Measurements from ENCODE around the gene ICAM3.
"Not testable (repeated sequence)": the region's sequence is repeated elsewhere in the genome, so short reads cannot be mapped to it uniquely, and the experiment has no call there.

Gene ICAM3

DNA sequence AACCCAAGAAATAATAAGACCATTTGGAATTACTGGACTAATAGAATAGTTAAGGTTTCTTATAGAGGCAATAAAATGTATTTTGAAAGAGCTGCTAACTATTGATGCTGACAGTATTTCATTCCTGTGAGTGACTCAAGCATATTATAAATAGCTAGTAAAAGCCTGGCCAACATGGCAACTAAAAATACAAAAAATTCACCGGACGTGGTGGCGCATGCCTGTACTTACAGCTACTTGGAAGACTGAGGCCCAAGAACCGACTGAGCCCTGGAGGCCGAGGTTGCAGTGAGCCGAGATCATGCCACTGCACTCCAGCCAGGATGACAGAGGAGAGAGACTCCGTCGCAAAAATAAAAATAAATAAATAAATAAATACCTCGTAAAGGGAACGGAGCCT, 5.4 kb upstream of the ICAM3 start:
- no peak for DNase-seq

DNA sequence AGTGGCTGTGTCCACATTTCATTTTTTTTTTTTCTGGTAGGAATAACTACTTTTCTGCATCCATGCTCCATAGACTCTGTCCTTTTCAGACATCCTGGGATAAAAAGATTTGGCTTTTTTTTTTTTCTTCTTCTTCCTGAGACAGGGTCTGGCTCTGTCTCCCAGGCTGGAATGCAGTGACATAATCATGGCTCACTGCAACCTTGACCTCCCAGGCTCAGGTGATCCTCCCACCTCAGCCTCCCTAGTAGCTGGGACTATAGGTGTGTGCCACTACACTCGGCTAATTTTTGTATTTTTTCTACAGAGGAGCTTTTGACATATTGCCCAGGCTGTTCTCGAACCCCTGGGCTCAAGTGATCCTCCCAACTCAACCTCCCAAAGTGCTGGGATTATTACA, 4.1 kb upstream of the ICAM3 start:
- no peak for DNase-seq

DNA sequence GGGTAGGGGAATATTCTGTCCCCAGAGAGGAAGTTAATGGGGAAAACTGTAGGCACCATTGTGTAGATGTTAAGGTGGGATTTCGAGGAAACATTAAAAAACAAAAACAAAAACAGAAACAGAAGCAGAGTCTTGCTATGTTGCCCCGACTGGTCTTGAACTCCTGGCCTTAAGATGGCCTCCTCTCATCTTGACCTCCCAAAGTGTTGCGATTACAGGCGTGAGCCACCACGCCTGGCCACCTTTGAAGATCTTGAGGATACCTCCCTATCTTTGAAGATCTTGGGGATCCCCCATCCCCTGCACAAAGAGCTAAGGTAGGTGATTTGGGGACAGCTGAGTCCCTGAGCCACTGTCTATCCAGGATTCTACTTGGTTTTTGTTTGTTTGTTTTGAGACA, 553 bp upstream of the ICAM3 start:
- no peak for DNase-seq

DNA sequence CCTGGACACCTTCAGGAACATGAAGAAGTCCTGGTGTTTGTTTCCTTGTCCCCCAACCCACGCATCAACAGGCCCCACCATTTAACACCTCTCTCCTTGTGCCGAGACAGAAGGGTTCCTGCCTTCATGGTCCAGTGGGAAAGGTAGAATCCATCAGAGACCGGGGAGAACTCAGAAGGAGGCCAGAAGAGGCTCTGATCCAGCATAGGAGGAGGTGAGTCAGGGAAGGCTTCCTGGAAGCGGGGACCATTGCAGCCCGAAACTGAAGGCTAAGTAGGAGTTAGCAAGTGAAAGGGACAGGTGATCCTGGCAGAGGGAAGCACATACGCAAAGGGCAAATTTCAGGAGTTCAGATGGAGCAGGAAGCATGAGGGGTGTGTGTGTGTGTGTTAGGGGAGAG, 484 bp downstream of the ICAM3 start:
- DNase-seq, result no peak

DNA sequence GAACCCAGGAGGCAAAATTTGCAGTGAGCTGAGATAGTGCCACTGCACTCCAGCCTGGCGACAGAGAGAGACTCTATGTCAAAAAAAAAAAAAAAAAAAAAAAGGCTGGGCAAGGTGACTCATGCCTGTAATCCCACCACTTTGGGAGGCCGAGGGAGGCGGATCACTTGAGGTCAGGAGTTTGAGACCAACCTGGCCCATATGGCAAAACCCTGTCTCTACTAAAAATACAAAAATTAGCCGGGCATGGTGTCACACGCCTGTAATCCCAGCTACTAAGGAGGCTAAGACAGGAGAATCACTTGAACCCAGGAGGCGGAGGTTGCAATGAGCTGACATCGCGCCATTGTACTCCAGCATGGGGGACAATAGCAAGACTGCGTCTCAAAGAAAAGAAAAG, 2.7 kb downstream of the ICAM3 start:
- DNase-seq, result not testable (repeated sequence)

DNA sequence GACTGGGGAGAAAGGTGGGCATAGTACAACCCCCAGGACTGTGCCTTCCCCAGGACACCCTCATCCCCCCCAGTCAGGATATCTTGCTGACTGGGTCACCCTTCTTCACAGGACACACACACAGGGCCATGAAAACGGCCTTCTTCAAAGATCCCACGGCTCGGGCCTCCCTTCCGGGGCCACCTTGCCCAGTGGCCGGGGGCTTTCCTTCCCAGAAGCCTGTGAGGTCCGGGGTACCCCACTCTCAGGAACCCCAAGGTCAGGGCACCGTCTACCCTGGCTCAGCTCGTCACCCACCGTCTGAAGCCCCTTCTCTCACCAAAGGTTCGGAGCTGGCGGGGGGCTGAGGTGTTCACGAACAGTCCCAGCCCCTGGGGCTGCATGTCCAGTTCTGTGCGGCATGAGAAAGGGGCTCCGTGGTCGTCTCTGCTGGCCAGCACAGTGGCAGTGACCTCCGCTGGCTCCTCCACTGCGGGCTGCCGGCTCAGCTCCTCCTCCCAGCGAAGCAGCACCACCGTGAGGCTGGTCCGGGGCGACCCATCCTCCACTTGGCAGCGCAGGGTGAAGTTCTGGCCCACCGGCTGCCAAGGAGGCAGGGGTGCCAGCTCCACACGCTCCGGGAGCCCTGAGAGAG, 4.0 kb downstream of the ICAM3 start:
- DNase-seq, result no peak

DNA sequence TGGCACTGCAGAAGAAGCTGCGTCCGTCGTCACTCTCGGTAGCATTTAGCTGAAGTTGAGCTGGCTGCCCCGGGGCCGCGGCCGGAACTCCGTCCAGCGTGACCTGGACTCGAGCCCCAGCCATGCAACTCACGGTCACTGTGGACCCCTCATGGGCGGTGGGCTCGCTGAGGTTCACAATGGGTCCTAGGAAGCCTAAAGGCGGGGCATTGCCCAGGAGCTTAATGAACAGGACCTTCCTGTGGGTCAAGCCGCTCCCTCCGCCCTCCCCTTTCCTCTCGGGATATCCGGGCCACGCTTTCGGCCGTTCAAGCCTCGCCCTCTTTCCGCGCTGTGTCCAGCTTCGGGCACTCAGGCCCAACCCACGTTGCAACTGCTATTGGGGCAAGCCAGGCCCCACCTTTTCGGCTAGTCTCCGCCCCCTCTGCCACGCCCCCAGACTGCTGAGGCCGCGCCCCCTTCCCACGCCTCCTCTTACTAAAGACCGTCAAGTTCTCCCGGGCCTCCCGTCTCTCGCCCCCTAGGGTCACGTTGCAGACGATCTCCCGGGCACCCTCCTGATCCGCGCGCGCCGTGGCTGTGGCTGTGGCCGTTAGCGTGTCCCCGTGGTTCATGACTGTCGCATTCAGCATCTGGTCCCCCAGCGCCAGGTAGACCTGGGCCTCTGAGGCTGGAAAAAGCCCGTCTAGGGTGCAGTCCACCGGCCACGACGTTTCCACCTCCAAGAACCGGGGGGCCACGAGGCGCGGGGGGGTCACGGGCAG, 4.7 kb downstream of the ICAM3 start:
- DNase-seq, result peak; percentile 49

DNA sequence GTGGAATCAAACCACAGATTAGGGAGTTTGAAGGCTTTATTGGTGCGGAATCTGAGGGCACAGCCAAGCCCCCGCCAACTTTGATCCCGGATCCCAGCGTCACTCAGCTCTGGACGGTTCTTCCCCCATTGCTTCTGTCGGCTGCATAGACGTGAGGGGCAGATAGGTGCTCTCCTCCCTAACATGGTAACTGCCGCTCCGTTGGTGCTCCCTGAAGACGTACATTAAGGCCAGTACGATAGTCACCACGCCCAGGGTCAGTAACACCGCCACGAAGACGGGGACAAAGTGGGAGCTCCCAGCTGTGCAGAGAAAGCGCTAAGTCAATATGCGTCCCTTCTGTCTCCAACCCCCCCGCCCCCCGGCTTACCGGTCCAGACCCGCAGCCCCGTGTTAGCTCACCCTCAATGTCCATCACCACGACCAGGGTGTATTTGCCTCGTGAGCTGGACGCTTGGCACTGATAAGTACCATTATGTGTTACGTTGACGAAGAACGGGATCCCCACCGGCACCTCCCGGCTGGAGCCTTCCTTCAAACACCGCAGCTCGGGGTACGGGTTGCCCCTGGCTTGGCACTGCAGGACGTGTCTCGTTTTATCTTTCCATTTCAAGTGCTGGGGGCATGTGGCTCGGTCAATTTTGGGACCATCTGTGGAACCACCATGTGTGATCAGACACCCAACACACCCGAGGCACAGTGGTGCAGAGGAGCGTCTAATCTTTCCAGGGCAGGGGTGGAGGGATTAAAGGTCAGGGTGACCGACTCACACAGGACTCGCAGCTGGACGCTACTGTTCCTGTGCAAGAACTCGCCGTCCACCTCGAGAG, 5.5 kb downstream of the ICAM3 start:
- no peak for DNase-seq

DNA sequence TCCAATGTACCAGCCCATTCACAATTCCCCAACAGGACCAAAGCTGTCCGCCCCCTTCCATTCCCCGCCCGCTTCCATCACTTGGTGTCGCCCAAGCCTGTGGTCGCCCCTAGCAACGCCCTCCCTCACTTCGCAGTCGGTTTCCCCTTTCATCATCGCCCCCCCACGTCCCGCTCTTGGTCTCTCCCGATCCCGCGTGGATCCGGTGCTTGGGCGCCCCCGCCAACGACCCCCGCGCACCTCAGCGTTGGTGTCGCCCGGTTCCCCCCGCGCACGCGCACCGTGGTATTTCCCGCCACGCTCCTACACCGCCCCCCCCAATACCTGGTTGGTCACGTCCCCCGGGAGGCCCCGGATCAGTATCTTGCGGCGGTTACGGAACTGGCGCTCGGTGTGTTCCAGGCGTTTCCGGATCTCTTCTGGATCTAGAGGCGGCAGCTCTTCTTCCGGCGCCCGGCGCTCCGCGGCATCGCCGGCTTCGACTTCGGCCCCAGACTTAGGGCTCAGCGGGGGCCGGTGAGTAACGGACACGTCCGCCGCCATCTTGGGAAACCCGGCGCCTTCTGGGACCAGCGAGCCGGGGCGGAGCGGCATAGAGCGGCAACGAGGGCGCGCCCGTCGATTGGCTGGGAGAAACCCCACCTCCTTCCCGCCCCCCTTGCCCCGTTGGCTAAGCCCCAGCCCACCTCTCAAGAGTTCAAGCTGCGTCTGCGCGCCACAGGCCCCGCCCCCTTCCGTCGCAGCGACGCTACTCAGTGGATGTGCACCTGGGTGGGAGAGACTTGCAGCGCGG, 6.3 kb downstream of the ICAM3 start, which contains the start of gene RAVER1:
TSS of gene RAVER1 (minus strand) at position 565 of the 793 bp plus-strand sequence. CDS start at position 543, 22 bp downstream.
- DNase-seq, result peak; percentile 95

DNA sequence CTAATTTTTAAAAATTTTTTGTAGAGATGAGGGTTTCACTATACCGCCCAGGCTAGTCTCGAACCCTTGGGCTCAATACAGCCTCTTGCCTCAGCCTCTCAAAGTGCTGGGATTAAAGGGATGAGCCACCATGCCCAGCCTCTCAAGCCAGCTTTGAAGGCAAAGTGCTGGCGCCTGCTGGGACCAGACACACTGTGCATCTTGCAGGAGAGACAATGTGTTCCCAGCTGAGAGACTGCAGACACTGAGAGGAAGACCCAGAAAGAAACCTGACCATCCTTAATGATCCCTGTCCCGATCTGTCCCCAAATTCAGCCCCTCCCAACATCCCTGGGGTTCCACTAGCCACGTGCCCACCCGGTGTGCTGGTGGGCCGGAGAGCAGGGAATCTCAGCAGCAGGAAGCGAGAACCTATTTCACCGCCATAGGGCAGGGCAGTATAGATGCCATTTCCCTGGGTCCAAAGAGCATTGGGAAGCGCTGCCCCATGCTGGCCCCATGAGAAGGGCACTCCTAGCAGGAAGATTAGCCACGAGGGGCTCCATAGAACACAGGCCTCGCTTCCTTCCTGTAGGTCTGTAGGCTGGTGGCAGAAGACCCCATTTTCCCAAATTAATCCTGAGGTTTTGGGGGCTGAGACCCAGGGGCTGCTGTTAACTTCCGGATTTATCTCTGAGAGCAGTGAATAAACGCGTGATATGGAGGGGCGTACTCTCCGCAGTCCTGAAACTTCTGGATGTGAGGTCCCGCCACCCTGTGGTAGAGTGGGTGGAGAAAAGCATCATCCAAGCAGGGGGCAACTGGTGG, 7.1 kb downstream of the ICAM3 start:
- DNase-seq, result no peak

DNA sequence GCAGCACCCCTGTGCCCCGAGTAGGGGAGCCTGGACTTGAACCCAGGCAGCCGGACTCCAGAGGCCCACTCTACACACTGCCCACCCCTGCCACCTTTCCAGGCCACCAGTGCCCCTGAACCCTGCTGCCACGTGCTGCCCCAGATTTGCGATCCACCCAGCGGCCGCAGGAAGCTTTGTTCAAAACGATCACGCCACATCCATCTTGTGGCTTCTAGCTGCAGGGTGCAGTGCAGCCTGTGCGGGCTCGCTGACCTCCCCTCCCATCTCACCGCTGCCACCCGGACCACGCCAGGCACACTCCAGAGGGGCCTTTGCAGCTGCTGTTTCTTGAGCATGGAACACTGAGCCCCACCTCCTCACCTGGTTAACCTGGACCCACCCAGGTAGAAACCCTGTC, 9.9 kb downstream of the ICAM3 start:
- DNase-seq, result no peak

DNA sequence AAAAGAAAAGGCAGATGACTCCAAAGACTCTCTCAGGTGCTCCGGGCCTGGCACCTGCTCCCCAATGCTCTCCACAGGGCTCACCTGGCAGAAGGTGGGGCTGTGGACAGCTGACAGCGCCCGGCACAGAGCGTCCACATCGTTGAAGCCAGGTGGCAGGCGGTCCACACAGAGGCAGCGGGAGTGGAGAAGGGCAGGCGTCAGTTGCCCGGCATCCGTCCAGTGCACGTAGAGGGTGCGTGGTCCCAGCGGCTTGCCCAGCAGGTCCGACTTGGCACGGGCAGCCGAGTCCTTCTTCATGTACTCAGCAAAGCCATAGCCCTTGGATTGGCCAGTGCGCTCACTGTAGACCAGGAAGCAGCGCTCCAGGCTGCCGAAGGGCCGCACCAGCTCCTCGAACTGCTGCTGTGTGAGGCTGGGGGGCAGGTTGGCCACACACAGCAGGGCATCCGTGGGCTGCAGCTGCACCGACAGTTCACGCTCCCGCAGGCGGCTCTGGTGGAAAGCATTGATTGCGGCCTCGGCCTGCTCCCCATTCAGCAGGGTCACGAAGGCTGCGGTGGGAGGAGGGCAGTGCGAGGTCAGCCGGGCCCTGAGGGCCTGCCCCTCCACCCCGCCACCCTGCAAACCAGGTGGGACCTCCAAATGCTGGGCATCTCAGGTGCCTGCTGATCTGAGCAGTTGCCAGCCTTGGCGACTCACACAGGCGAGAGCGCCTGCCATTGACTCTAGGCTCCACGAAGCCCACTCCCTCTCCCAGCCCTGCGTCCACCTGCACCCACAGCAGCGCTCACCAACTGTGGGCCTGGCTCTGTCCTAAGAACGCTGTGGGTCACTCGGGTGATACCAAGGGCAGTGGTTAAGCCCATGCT, 10.6 kb downstream of the ICAM3 start:
- no peak for DNase-seq

DNA sequence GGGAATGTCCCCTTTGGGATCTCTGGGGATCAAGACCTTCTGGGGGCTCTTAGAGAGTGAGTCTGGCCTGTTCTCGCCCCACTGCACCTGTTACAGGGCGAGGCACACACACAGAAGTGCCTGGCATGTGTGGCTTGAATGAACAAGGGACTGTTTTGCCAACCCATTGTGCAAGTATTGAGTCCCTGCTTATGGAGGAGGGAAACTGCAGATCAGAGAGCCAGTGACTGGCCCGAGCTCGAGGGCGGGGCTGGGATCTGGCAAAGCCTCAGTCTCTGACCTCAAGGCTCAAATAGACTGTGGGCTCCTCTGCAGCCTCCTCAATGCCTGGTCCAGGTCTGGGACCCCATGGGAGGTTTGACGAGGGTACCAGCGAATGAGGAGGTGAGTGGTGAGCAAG, 11.6 kb downstream of the ICAM3 start:
- DNase-seq, result no peak

DNA sequence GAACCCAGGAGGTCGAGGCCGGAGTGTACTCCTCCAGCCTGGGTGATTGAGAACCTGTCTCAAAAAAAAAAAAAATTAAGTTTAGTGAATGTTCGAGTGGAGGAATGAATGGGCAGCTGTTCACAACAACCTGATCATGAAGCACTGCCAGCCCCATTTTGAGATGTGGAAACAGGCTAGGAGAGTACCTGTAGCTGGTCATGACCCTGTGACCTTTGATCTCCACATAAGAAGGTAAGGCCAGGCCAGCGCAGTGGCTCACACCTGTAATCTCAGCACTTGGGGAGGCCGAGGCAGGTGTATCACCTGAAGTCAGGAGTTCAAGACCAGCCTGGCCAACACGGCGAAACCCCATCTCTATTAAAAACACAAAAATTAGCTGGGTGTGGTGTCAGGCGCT, 13.7 kb downstream of the ICAM3 start:
- no peak for DNase-seq

DNA sequence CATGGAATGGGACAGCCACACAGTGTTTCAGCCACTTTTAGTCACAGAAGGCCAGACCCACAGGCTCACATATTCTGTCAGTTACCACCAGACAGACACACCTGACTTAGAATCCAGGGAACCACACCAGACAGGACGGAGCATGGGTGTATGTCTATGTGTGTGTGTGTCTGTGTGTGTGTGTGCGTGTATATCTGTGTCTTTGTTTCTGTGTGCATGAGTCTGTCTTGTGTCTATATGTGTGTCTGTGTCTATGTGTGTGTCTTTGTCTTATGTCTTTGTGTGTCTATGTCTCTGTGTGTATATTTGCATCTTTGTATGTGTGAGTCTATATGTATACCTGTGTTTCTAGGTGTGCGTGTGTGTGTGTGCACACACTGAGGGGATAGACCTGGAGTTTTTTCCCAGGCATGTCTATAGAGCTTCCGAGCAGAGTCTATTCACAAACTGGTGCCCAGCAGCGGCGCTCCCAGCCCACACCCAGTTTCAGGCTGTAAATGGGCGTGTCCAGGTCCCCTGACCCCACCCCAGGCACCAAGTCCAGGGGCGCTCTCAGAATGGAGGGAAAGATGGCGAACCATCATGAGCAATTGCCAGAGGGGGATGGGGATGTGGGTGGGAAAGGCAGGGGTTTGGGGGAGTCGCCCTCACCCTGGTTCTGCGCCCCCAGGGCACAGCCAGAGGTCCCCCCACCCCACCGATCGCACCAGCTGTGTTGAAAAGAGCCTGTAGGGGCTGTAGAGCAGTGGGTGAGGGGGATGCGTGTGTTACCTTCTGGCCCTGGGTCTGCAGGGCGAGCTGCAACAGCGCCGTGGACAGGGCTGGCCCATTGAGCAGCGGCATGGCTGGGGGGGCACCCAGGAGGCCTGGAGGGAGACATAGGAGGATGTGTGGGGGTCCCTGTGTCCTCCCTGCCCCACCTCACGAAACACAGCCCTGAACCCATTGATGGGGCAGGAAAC, 17.3 kb downstream of the ICAM3 start:
- DNase-seq, result no peak

DNA sequence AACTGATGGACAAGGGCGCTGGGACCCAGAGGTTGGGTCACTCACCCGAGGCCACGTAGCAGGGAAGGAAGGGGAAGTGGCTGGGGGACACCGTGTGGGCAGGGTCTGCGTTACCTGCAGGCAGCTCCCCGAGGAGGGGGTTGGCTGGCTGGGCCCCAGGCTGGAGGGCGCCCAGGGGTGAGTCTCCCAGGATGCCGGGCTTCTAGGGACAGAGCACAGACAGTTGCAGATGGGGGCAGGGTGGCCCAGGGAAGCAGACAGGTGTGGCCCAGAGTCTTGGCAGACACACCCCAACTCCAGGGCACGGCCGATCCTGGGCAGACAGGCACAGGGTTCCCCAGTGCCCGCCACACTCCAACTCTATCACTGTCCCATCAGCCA, 18.0 kb downstream of the ICAM3 start:
- no peak for DNase-seq

DNA sequence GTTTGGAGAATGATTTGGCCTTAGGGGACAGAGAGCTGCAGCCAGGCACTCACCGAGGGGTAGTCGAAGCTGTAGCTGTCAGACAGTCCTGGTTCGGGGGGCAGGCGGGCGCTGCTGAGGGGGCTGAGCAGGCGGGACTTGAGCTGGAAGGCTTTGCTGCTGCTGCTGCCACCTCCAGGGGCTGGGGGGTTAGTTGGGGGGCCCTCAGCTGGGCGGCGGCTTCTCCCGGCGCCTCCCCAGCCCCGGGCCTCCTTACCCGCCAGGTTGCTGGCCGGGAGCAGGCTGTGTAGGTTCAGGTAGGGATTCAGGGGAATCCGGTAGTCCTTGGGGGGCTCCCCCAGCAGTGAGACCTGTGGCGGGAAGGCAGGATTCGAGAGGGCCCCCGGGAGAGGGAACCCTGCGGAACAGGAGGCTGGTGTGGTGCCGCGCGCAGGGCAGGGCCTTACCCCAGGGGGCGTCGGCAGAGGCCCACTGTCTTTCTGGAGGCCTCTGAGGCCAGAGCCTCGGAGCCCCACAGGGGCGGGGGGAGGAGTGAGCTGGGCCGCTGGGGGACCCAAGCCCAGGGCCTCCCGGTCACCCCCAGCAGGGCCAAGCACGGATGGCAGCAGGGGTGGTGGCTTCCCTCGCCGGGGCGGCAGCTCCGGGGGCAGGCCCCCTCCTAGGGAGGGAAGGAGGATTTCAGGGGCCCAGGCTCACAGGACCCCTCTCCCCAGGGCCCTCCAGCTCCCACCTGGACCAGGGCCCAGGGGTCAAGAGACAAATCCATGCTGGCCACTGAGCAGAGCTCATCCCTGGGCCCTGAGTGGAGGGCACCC, 18.6 kb downstream of the ICAM3 start:
- DNase-seq, result no peak

DNA sequence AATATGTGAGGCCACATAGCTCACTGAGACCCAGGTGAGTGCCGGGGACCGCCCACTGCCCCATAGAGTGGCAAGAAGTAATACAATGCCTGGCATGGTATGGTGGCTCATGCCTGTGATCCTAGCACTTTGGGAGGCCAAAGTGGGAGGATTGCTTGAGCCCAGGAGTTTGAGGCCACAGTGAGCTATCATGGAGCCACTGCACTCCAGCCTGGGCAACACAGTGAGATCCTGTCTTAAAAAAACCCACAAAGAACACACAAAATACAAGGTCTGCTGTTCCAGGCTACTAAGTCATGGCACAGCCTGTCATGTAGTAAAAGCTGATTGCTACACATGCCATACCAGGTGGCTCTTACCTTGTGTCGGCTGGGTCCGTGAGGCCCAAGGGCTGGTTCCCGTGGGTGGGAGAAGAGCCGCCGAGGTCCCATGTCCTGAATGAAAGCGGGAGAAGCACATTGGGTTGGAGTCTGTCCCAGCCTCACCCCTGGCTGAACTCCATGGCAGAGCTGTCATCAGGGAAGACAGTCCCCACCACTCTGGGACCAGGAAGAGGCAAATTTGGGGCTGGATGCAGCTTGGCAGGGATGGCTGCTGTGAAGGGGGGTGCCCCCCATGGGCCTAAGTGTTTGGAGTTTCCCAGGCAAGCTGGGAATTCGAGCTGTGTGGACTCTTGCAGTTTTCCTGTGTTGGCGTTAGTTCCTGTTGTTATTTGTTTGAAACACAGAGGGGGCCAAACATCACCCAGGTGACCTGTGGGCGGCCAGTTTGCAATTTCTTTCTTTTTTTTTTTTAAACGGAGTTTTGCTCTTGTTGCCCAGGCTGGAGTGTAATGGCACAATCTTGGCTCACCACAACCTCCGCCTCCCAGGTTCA, 20.4 kb downstream of the ICAM3 start:
- DNase-seq, result no peak

Measured in NCI-H1105 treated with DMSO at 0.1 percent for 48 hours (cell line).